ENCODE results near the gene PSMB3.

GRCh38 chr17:38749223-38750043, 3.1 kb upstream of the PSMB3 start:
- TF ChIP-seq CTCF (IDR thresholded peaks at IDR 0.05) (no peak), POLR2A (IDR thresholded peaks at IDR 0.05) (peak; percentile 51 to 52)
